ENCODE results near the gene ARSI.
A peak's percentile ranks its signal among the peaks of the same experiment; 100 is the strongest.

DNA sequence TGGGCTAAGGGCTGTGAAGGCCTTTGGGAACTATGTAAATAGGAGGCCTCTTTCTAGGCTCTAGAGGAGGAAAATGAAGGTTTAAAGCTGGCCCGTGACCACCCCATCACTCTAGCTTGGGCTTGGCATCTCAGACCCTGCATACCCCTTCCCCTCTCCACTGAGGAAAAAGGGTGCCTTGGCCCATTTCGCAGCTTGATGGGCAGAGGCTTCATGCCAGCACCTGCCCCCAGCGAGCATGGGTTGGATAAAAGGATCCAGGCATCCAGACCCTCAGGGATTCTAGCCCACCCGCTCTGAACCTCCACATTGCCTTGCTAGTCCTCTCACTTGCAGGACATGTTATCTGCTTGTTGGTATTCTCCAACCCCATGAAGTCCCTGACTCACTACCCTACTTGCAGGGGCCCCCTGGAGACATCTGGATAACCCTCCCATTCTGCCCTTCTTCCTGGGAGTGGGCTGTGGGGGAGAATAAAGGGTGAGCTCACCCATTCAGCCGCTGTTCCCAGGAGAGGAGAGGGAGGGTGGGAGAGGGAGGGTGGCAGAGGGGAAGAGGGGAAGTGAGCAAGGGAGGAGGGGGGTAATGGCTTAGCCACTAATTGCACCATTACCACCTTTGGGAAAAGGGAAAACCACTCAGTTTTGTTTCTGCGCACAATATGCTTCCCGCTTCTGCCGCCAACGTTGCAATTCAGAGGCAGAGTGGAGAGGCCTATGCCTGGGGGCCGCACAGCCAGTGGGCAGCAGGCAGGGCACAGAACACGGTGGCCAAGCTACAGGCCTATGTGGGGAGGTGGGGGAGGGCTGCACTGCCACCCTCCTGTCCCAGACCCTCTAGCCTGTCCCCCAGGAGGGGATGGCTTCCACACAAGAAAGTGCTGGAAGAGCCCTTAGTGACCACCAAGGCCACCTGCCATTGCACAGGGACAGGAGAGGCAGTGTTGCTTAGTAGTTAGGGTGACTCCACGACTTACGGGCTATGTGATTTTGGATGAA lies 11.0 kb downstream of the ARSI start:
- TF ChIP-seq, protein P1, sequence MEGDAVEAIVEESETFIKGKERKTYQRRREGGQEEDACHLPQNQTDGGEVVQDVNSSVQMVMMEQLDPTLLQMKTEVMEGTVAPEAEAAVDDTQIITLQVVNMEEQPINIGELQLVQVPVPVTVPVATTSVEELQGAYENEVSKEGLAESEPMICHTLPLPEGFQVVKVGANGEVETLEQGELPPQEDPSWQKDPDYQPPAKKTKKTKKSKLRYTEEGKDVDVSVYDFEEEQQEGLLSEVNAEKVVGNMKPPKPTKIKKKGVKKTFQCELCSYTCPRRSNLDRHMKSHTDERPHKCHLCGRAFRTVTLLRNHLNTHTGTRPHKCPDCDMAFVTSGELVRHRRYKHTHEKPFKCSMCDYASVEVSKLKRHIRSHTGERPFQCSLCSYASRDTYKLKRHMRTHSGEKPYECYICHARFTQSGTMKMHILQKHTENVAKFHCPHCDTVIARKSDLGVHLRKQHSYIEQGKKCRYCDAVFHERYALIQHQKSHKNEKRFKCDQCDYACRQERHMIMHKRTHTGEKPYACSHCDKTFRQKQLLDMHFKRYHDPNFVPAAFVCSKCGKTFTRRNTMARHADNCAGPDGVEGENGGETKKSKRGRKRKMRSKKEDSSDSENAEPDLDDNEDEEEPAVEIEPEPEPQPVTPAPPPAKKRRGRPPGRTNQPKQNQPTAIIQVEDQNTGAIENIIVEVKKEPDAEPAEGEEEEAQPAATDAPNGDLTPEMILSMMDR (IDR thresholded peaks at IDR 0.05; ENCODE audit: insufficient read depth, low read length): no peak
- TF ChIP-seq, protein P2, sequence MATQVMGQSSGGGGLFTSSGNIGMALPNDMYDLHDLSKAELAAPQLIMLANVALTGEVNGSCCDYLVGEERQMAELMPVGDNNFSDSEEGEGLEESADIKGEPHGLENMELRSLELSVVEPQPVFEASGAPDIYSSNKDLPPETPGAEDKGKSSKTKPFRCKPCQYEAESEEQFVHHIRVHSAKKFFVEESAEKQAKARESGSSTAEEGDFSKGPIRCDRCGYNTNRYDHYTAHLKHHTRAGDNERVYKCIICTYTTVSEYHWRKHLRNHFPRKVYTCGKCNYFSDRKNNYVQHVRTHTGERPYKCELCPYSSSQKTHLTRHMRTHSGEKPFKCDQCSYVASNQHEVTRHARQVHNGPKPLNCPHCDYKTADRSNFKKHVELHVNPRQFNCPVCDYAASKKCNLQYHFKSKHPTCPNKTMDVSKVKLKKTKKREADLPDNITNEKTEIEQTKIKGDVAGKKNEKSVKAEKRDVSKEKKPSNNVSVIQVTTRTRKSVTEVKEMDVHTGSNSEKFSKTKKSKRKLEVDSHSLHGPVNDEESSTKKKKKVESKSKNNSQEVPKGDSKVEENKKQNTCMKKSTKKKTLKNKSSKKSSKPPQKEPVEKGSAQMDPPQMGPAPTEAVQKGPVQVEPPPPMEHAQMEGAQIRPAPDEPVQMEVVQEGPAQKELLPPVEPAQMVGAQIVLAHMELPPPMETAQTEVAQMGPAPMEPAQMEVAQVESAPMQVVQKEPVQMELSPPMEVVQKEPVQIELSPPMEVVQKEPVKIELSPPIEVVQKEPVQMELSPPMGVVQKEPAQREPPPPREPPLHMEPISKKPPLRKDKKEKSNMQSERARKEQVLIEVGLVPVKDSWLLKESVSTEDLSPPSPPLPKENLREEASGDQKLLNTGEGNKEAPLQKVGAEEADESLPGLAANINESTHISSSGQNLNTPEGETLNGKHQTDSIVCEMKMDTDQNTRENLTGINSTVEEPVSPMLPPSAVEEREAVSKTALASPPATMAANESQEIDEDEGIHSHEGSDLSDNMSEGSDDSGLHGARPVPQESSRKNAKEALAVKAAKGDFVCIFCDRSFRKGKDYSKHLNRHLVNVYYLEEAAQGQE (IDR thresholded peaks at IDR 0.05; ENCODE audit: insufficient replicate concordance, low read depth): no peak
- no peak for TF ChIP-seq POLR2AphosphoS5 (IDR thresholded peaks at IDR 0.05; ENCODE audit: low read depth)
- no peak for TF ChIP-seq GABPA (IDR thresholded peaks at IDR 0.05; ENCODE audit: low read depth)
- peak; percentile 21; the same call in 1 of the 2 replicates for TF ChIP-seq SPI1 (IDR thresholded peaks at IDR 0.05; ENCODE audit: borderline replicate concordance, low read depth)
